SK-N-SH (cell line): Measurements from ENCODE around the gene MTPN. TPM values are rescaled to one million over a fixed set of nuclear protein-coding genes. Genes with fewer than 3 reads are reported as not detected.

Source experiments
- CTCF ChIA-PET: fragments of 300-600, 350-600 bp; formaldehyde crosslinking; extraction: SDS; loops from one replicate; lab custom pipeline; 2021; lab: Yijun Ruan, JAX
- POLR2A ChIA-PET: fragments of 350-600 bp; sonication (Branson Sonifier 250); formaldehyde crosslinking; extraction: SDS; loops from one replicate; lab custom pipeline; 2020; ENCODE audit warnings: antibody characterized with exemption, inconsistent platforms; lab: Yijun Ruan, JAX
- DNase-seq: peaks from one replicate; pipeline ENCODE4 v3.0.0; 2012
- H2AFZ ChIP-seq: fragments of 200-600 bp; sonication (generic); 2 replicates; pipeline ENCODE4 v1.8.1; 2016; ENCODE audit warnings: antibody characterized with exemption, mild to moderate bottlenecking, low read depth
- H3F3A ChIP-seq: fragments of 200-600 bp; sonication (generic); replicated peaks from 2 replicates; pipeline ENCODE3; 2016; ENCODE audit warnings: antibody characterized with exemption, mild to moderate bottlenecking; ENCODE audit not compliant: insufficient read depth
- H3K27ac ChIP-seq, 2 experiments: fragments of 200-500 bp in 1 of 2; fragments of 200-600 bp in 1 of 2; sonication (Bioruptor generic) in 1 of 2; sonication (generic), shearing (Covaris generic) in 1 of 2; 2 replicates each; pipeline versions ENCODE4 v1.5.1 to v1.6.1; 2014 to 2016; ENCODE audit warnings: low read depth in 2 of 2, inconsistent platforms in 1 of 2, low read length in 1 of 2, mild to moderate bottlenecking in 1 of 2, mixed read lengths in 1 of 2
- H3K27me3 ChIP-seq: fragments of 200-600 bp; sonication (generic), shearing (Covaris generic); 2 replicates; pipeline ENCODE4 v1.6.1; 2016; ENCODE audit warnings: mixed run types; ENCODE audit not compliant: insufficient read depth
- H3K36me3 ChIP-seq, 2 experiments: fragments of 200-500 bp in 1 of 2; fragments of 200-600 bp in 1 of 2; sonication (Bioruptor generic) in 1 of 2; sonication (generic) in 1 of 2; replicated peaks in 1 of 2; 2 replicates each; pipeline versions ENCODE3 to v1.5.1; 2014 to 2016; ENCODE audit warnings: low read length in 1 of 2, mild to moderate bottlenecking in 1 of 2; ENCODE audit not compliant: insufficient read depth in 2 of 2, control insufficient read depth in 1 of 2
- H3K4me1 ChIP-seq, 2 experiments: fragments of 200-500 bp in 1 of 2; fragments of 200-600 bp in 1 of 2; sonication (Bioruptor generic) in 1 of 2; sonication (generic), shearing (Covaris generic) in 1 of 2; 2 replicates each; pipeline versions ENCODE4 v1.5.1 to v1.6.1; 2014 to 2016; ENCODE audit warnings: low read depth in 1 of 2, low read length in 1 of 2, mixed run types in 1 of 2; ENCODE audit not compliant: insufficient read depth in 2 of 2, control insufficient read depth in 1 of 2
- H3K4me2 ChIP-seq: fragments of 200-600 bp; sonication (generic), shearing (Covaris generic); 2 replicates; pipeline ENCODE4 v1.6.1; 2017; ENCODE audit warnings: mixed run types
- H3K4me3 ChIP-seq, 2 experiments: fragments of 200-500 bp in 1 of 2; fragments of 200-600 bp in 1 of 2; sonication (Bioruptor generic) in 1 of 2; sonication (generic), shearing (Covaris generic) in 1 of 2; 2 replicates each; pipeline versions ENCODE4 v1.5.1 to v1.8.1; 2014 to 2016; ENCODE audit warnings: low read depth in 2 of 2, inconsistent platforms in 1 of 2, low read length in 1 of 2, mild to moderate bottlenecking in 1 of 2, mixed read lengths in 1 of 2, moderate library complexity in 1 of 2
- H3K79me2 ChIP-seq: fragments of 200-600 bp; sonication (generic); 2 replicates; pipeline ENCODE4 v1.8.1; 2017; ENCODE audit warnings: mild to moderate bottlenecking; ENCODE audit not compliant: insufficient read depth
- H3K9ac ChIP-seq: fragments of 200-600 bp; sonication (generic); 2 replicates; pipeline ENCODE4 v1.6.1; 2017; ENCODE audit warnings: mixed run types
- H3K9me2 ChIP-seq: fragments of 200-600 bp; sonication (generic); 2 replicates; pipeline ENCODE4 v1.6.1; 2017; ENCODE audit warnings: mixed run types
- H3K9me3 ChIP-seq: fragments of 200-600 bp; sonication (generic); 2 replicates; pipeline ENCODE4 v1.6.1; 2017; ENCODE audit warnings: mixed run types, mild to moderate bottlenecking, moderate library complexity
- H4K20me1 ChIP-seq: fragments of 200-600 bp; sonication (generic); 2 replicates; pipeline ENCODE4 v1.6.1; 2017; ENCODE audit warnings: mild to moderate bottlenecking, mixed run types; ENCODE audit not compliant: insufficient read depth
- MXI1 ChIP-seq: IDR thresholded peaks from 2 replicates; pipeline ENCODE4 v1.6.1; 2012; ENCODE audit warnings: mild to moderate bottlenecking, low read depth, low read length, improper control_type of control experiment
- NFIC ChIP-seq: IDR thresholded peaks from 2 replicates; pipeline ENCODE4 v1.4.0; 2012; ENCODE audit warnings: borderline replicate concordance
- REST ChIP-seq: IDR thresholded peaks from 2 replicates; pipeline ENCODE4 v1.6.1; 2012; ENCODE audit warnings: mild to moderate bottlenecking, low read depth, low read length, moderate library complexity
- WGBS: methylation state at CpG from one replicate; pipeline ENCODE4 v1.1.6; 2017; ENCODE audit warnings: low lambda C conversion rate; 5-methylcytosine and 5-hydroxymethylcytosine counted together
- polyA plus RNA-seq, 3 experiments: library from polyadenylated mRNA; depleted of rRNA; stranded (reverse); fragments of >200 nt; gene quantifications; 2 replicates each; pipeline ENCODE4 v1.2.3, GENCODE V29; 2012
- TF ChIP-seq, protein P1 (sequence below): IDR thresholded peaks from 2 replicates; pipeline ENCODE4; 2012

Gene MTPN
- polyA plus RNA-seq, 1 of the 3 experiments (the other 2 are of a cell fraction): 135 TPM

DNA sequence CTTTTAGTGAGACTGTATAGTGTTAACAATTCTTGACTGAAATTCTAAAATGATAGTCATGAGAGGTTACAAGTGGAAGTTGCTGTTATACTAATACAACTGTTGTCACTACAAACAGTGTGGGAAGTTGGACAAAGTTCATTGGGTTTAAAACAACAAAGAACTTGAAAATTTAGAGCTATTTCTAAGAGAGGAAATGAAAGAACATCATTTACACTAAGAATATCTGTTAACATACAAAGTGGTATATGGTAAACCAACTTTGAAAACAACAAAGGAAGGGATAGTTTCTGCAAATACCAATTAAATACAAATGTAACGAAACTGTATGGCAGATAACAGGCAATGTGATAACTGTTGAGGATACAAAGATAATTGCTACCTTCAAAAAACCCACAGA, 11.6 kb downstream of the MTPN start (continued):
- TF ChIP-seq REST: no peak

DNA sequence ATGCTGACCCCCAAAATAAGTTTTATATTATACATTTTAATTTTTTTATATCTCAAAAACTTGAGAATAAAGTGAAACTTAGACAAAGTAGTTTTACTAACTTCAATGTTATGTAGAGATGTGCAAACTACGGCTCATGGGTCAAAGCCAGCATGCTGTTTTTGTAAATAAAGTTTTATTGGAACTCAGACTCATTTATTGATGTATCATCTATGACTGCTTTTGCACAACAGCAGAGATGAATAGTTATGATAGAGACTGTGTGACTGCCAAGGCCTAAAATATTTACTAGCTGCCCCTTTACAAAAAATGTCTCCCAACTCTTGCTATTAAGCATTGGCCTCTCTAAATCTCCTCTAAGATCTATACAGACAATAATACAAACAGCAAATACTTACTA, 12.4 kb downstream of the MTPN start:
- H3K9ac ChIP-seq: no peak overlapping the region
- TF ChIP-seq, protein P1, sequence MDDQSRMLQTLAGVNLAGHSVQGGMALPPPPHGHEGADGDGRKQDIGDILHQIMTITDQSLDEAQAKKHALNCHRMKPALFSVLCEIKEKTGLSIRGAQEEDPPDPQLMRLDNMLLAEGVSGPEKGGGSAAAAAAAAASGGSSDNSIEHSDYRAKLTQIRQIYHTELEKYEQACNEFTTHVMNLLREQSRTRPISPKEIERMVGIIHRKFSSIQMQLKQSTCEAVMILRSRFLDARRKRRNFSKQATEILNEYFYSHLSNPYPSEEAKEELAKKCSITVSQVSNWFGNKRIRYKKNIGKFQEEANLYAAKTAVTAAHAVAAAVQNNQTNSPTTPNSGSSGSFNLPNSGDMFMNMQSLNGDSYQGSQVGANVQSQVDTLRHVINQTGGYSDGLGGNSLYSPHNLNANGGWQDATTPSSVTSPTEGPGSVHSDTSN: no peak
- TF ChIP-seq MXI1: no peak
- no peak for TF ChIP-seq NFIC
- H3K4me2 ChIP-seq: no peak overlapping the region
- H3K9me2 ChIP-seq: no peaks in the 10 kb centered on the region
- DNase-seq: no peak
- no peaks in the 10 kb centered on the region for H3K27me3 ChIP-seq
- H3K4me1 ChIP-seq: peaks cover 15 to 36% of the 10 kb centered on the region in 2 experiments; a peak in 3 of 4 replicates
- H3K36me3 ChIP-seq: peaks cover 48 to 60% of the 10 kb centered on the region in 2 experiments
- POLR2A ChIA-PET: no interaction called here
- 94% methylated on average over 1 of the region's 1 CpG for WGBS
- CTCF ChIA-PET: no interaction called here
- H3K9me3 ChIP-seq: no peaks in the 10 kb centered on the region
- H3K4me3 ChIP-seq: no peak overlapping the region
- H4K20me1 ChIP-seq: peaks cover 90% of the 10 kb centered on the region
- peaks cover 14% of the 10 kb centered on the region for H3F3A ChIP-seq
- H3K79me2 ChIP-seq: peaks cover 97% of the 10 kb centered on the region
- H2AFZ ChIP-seq: no peak overlapping the region
- H3K27ac ChIP-seq: no peak overlapping the region

- POLR2A ChIA-PET: no interaction called here
- 86% methylated on average over 2 of the region's 2 CpGs for WGBS
- H3K27ac ChIP-seq: no peak overlapping the region
- peaks cover 46 to 56% of the 10 kb centered on the region in 2 experiments for H3K36me3 ChIP-seq
- peaks cover 97% of the 10 kb centered on the region for H3K79me2 ChIP-seq
- no peaks in the 10 kb centered on the region for H3K9me3 ChIP-seq
- peaks cover 90% of the 10 kb centered on the region for H4K20me1 ChIP-seq
- H2AFZ ChIP-seq: no peak overlapping the region
- TF ChIP-seq, protein P1: no peak
- TF ChIP-seq, all 33 proteins: peak for 0
- Histone ChIP-seq H3K4me3 (no peak overlapping the region), H3K4me1 (peaks cover 15 to 41% of the 10 kb centered on the region in 2 experiments; a peak in 3 of 4 replicates), H3K27me3 (no peaks in the 10 kb centered on the region), H3F3A (peaks cover 15% of the 10 kb centered on the region), H3K4me2 (no peak overlapping the region), H3K9me2 (no peaks in the 10 kb centered on the region), H3K9ac (no peak overlapping the region)
- DNase-seq: no peak
- CTCF ChIA-PET: interaction anchor here (0.9 to 1.1 kb wide), 2 partner anchors 216 to 253 kb away, joined by 3 read pairs; no protein-coding TSS in a partner anchor
Observed at GRCh38 chr7:135964274-135964673, 12.9 kb downstream of the MTPN start.
